ENCODE results near the gene NAALADL2. TPM values are rescaled to one million over a fixed set of nuclear protein-coding genes. Genes with fewer than 3 reads are reported as not detected.

Gene NAALADL2
- total RNA-seq, 1 donor from 2014 or later: 9.9 TPM

GRCh38 chr3:175059788-175060187, 200.7 kb downstream of the NAALADL2 start:
- no peak for TF ChIP-seq CTCF (conservative IDR thresholded peaks at IDR 0.05)
- peaks cover 6% of the 10 kb centered on the region for H3K4me1 Mint-ChIP-seq (ENCODE audit: unreplicated experiment)
- no peaks in the 10 kb centered on the region for H3K27me3 Mint-ChIP-seq
- H3K4me3 Mint-ChIP-seq: no peak overlapping the region
- peaks cover 24% of the 10 kb centered on the region for H3K9me3 Mint-ChIP-seq
- no peak overlapping the region for H3K27ac Mint-ChIP-seq
- peaks cover 3% of the 10 kb centered on the region for H3K36me3 Mint-ChIP-seq
- DNase-seq (ENCODE audit: extremely low spot score, unreplicated experiment): no peak

GRCh38 chr3:175065497-175065896, 206.4 kb downstream of the NAALADL2 start:
- no peak for DNase-seq (ENCODE audit: extremely low spot score, unreplicated experiment)
- Mint-ChIP-seq H3K4me3 (no peak overlapping the region), H3K27ac (no peak overlapping the region), H3K9me3 (no peaks in the 10 kb centered on the region), H3K36me3 (peaks cover 4% of the 10 kb centered on the region), H3K27me3 (no peaks in the 10 kb centered on the region), H3K4me1 (ENCODE audit: unreplicated experiment) (peaks cover 6% of the 10 kb centered on the region)
- TF ChIP-seq CTCF (conservative IDR thresholded peaks at IDR 0.05): no peak

- no peaks in the 10 kb centered on the region for H3K27me3 Mint-ChIP-seq
- H3K4me3 Mint-ChIP-seq: no peak overlapping the region
- H3K9me3 Mint-ChIP-seq: no peaks in the 10 kb centered on the region
- no peak overlapping the region for H3K27ac Mint-ChIP-seq
- H3K36me3 Mint-ChIP-seq: peaks cover 4% of the 10 kb centered on the region
- peaks cover 4% of the 10 kb centered on the region for H3K4me1 Mint-ChIP-seq (ENCODE audit: unreplicated experiment)
- no peak for DNase-seq (ENCODE audit: extremely low spot score, unreplicated experiment)
- no peak for TF ChIP-seq CTCF (conservative IDR thresholded peaks at IDR 0.05)
Observed at GRCh38 chr3:175066617-175067415, 207.7 kb downstream of the NAALADL2 start.

- no peak for DNase-seq (ENCODE audit: extremely low spot score, unreplicated experiment)
- Mint-ChIP-seq H3K4me3 (no peak overlapping the region), H3K36me3 (peaks cover 4% of the 10 kb centered on the region), H3K9me3 (no peaks in the 10 kb centered on the region), H3K27me3 (no peaks in the 10 kb centered on the region), H3K27ac (no peak overlapping the region), H3K4me1 (ENCODE audit: unreplicated experiment) (no peaks in the 10 kb centered on the region)
- TF ChIP-seq CTCF (conservative IDR thresholded peaks at IDR 0.05): no peak
Observed at GRCh38 chr3:175068587-175068986, 209.5 kb downstream of the NAALADL2 start.

- Mint-ChIP-seq H3K27ac (no peak overlapping the region), H3K36me3 (peaks cover 4% of the 10 kb centered on the region), H3K4me1 (ENCODE audit: unreplicated experiment) (no peaks in the 10 kb centered on the region), H3K4me3 (no peak overlapping the region), H3K27me3 (no peaks in the 10 kb centered on the region), H3K9me3 (no peaks in the 10 kb centered on the region)
- TF ChIP-seq CTCF (conservative IDR thresholded peaks at IDR 0.05): no peak
- DNase-seq (ENCODE audit: extremely low spot score, unreplicated experiment): no peak
Observed at GRCh38 chr3:175070946-175071345, 211.8 kb downstream of the NAALADL2 start.

All from type B pancreatic cell (in vitro differentiated cells).